ENCODE data around the gene NOPCHAP1. TPM values are rescaled to one million over a fixed set of nuclear protein-coding genes. Genes with fewer than 3 reads are reported as not detected.

Gene NOPCHAP1
- total RNA-seq, 2 donors from 2014 or later, result 2.8 to 6.5 TPM

- Histone ChIP-seq H3K36me3 (no peaks in the 10 kb centered on the region), H3K27ac (no peak overlapping the region), H3K4me3 (no peak overlapping the region), H3K4me1 (replicated peaks) (no peaks in the 10 kb centered on the region), H3K9me3 (no peaks in the 10 kb centered on the region), H3K27me3 (replicated peaks; ENCODE audit: insufficient read depth) (no peaks in the 10 kb centered on the region)
- TF ChIP-seq CTCF (IDR thresholded peaks at IDR 0.05) (no peak), POLR2A (IDR thresholded peaks at IDR 0.05) (no peak), POLR2AphosphoS5 (IDR thresholded peaks at IDR 0.05) (no peak)
- no peak for DNase-seq (ENCODE audit: low spot score)
- intact Hi-C loops (cut with DNase I), result no loop called here
- 85% methylated on average over 5 of the region's 5 CpGs for WGBS
Observed at GRCh38 chr12:104971306-104971705, 14.8 kb upstream of the NOPCHAP1 start.

DNA sequence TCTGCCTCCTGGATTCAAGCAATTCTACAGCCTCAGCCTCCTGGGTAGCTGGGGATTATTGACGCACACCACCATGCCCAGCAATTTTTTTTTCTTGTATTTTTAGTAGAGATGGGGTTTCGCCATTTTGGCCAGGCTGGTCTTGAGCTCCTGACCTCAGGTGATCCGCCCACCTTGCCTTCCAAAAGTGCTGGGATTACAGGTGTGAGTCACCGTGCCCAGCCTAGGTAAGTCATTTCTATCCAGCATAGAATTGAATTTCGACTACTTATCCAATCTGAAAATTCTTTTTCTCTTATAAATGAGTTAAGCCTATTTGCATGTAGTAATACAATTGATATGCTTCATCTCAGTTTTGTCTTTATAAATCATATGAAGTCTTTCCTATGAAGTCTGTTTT lies 12.9 kb upstream of the NOPCHAP1 start:
- no peak for DNase-seq (ENCODE audit: low spot score)
- Histone ChIP-seq H3K27ac (no peak overlapping the region), H3K4me3 (no peak overlapping the region), H3K27me3 (replicated peaks; ENCODE audit: insufficient read depth) (no peaks in the 10 kb centered on the region), H3K9me3 (no peaks in the 10 kb centered on the region), H3K36me3 (no peaks in the 10 kb centered on the region), H3K4me1 (replicated peaks) (no peaks in the 10 kb centered on the region)
- TF ChIP-seq POLR2A (IDR thresholded peaks at IDR 0.05) (no peak), POLR2AphosphoS5 (IDR thresholded peaks at IDR 0.05) (no peak), CTCF (IDR thresholded peaks at IDR 0.05) (no peak)
- WGBS, result 95% methylated on average over 5 of the region's 5 CpGs
- intact Hi-C loops (cut with DNase I), result no loop called here

GRCh38 chr12:104974626-104975290 lies 11.4 kb upstream of the NOPCHAP1 start:
- no peaks in the 10 kb centered on the region for H3K4me1 ChIP-seq (replicated peaks)
- WGBS, result 77% methylated on average over 7 of the region's 7 CpGs

GRCh38 chr12:104975587-104976343 lies 10.4 kb upstream of the NOPCHAP1 start:
- Histone ChIP-seq H3K9me3 (no peaks in the 10 kb centered on the region), H3K36me3 (no peaks in the 10 kb centered on the region), H3K27me3 (replicated peaks; ENCODE audit: insufficient read depth) (no peaks in the 10 kb centered on the region), H3K27ac (no peak overlapping the region), H3K4me1 (replicated peaks) (no peaks in the 10 kb centered on the region), H3K4me3 (no peak overlapping the region)
- intact Hi-C loops (cut with DNase I), result no loop called here
- no peak for TF ChIP-seq POLR2AphosphoS5 (IDR thresholded peaks at IDR 0.05)
- no peak for TF ChIP-seq POLR2A (IDR thresholded peaks at IDR 0.05)
- TF ChIP-seq CTCF (IDR thresholded peaks at IDR 0.05), result no peak
- no peak for DNase-seq (ENCODE audit: low spot score)
- WGBS, result 48% methylated on average over 4 of the region's 4 CpGs

More at GRCh38 chr12:104974626-104975290, 11.4 kb upstream of the NOPCHAP1 start:
- Histone ChIP-seq H3K27me3 (replicated peaks; ENCODE audit: insufficient read depth) (no peaks in the 10 kb centered on the region), H3K4me3 (no peak overlapping the region), H3K27ac (no peak overlapping the region), H3K9me3 (no peaks in the 10 kb centered on the region), H3K36me3 (no peaks in the 10 kb centered on the region)
- intact Hi-C loops (cut with DNase I), result no loop called here
- no peak for DNase-seq (ENCODE audit: low spot score)
- TF ChIP-seq POLR2AphosphoS5 (IDR thresholded peaks at IDR 0.05) (no peak), POLR2A (IDR thresholded peaks at IDR 0.05) (no peak), CTCF (IDR thresholded peaks at IDR 0.05) (no peak)

All from prostate gland (tissue), 2 donors.